Hematopoietic multipotent progenitor cell treated with erythropoietin and hydrocortisone succinate and interleukin-3 and kit ligand, for 4 days (in vitro differentiated cells): ENCODE results near the gene CPA5.
A peak's percentile ranks its signal among the peaks of the same experiment; 100 is the strongest.

Experiments
- DNase-seq: peaks from one replicate; pipeline ENCODE4 v3.0.0-alpha.2; 2015

Gene CPA5

GRCh38 chr7:130401101-130401500 lies 56.5 kb downstream of the CPA5 start:
- DNase-seq = no peak

- no peak for DNase-seq
Observed at GRCh38 chr7:130401578-130401977, 57.0 kb downstream of the CPA5 start.

GRCh38 chr7:130405003-130405402 lies 60.4 kb downstream of the CPA5 start:
- no peak for DNase-seq

GRCh38 chr7:130409067-130409711 lies 64.6 kb downstream of the CPA5 start:
- no peak for DNase-seq

- no peak for DNase-seq
Observed at GRCh38 chr7:130409712-130410072, 65.1 kb downstream of the CPA5 start.

- DNase-seq = no peak
Observed at GRCh38 chr7:130410868-130411541, 66.4 kb downstream of the CPA5 start.

GRCh38 chr7:130413201-130413600 lies 68.6 kb downstream of the CPA5 start:
- no peak for DNase-seq

GRCh38 chr7:130415006-130415405 lies 70.4 kb downstream of the CPA5 start:
- DNase-seq = peak; percentile 47

- peak; percentile 69 for DNase-seq
Observed at GRCh38 chr7:130417213-130417612, 72.6 kb downstream of the CPA5 start.

- DNase-seq = no peak
Observed at GRCh38 chr7:130418306-130418705, 73.7 kb downstream of the CPA5 start.
